Measurements from ENCODE around the gene NR1H4.

DNA sequence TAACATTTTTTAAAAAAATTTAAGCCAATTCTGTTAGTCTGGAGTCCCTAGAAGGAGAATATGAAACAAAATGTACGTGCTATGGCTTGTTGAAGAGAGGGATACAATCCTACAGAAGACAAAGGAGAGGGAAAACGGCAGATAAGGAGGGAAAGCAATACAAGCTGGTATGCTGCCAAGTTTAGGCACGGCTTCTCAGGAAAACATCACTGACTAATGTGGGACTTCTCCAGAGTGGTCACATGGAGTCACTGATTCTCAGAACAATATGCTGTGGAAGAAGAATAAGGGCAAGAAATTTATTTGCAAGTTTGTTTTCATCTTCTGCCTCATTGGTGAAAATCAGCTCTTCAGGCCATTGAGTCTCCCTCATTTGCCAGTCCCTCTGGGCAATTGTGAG is 22.9 kb upstream of the NR1H4 start:
- no peak for TF ChIP-seq POLR2A (IDR thresholded peaks at IDR 0.05)
- TF ChIP-seq, protein P1, sequence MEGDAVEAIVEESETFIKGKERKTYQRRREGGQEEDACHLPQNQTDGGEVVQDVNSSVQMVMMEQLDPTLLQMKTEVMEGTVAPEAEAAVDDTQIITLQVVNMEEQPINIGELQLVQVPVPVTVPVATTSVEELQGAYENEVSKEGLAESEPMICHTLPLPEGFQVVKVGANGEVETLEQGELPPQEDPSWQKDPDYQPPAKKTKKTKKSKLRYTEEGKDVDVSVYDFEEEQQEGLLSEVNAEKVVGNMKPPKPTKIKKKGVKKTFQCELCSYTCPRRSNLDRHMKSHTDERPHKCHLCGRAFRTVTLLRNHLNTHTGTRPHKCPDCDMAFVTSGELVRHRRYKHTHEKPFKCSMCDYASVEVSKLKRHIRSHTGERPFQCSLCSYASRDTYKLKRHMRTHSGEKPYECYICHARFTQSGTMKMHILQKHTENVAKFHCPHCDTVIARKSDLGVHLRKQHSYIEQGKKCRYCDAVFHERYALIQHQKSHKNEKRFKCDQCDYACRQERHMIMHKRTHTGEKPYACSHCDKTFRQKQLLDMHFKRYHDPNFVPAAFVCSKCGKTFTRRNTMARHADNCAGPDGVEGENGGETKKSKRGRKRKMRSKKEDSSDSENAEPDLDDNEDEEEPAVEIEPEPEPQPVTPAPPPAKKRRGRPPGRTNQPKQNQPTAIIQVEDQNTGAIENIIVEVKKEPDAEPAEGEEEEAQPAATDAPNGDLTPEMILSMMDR (IDR thresholded peaks at IDR 0.05 in 8 of 11, conservative IDR thresholded peaks at IDR 0.05 in 3 of 11), result no peak

All from spleen (tissue), 7 donors.